Fibroblast of lung (primary cell): ENCODE data around the gene NCKAP5. TPM values are rescaled to one million over a fixed set of nuclear protein-coding genes. Genes with fewer than 3 reads are reported as not detected.

Source experiments
- DNase-seq, 2 donors: peaks; one replicate each; pipeline versions ENCODE4 v3.0.0 to v3.0.0-alpha.2; 2010; ENCODE audit warnings: low read depth in 2 of 2
- H2AFZ ChIP-seq: 2 replicates; pipeline ENCODE4 v1.5.1; 2012; ENCODE audit warnings: low read length, control low read depth, inconsistent platforms
- H3K27ac ChIP-seq: 2 replicates; pipeline ENCODE4 v1.5.1; 2011; ENCODE audit warnings: low read length, control low read depth; ENCODE audit not compliant: insufficient read depth
- H3K27me3 ChIP-seq: 2 replicates; pipeline ENCODE4 v1.5.1; 2011; ENCODE audit warnings: mild to moderate bottlenecking, low read length; ENCODE audit not compliant: control insufficient read depth, insufficient read depth
- H3K36me3 ChIP-seq: 2 replicates; pipeline ENCODE4 v1.5.1; 2011; ENCODE audit warnings: low read length; ENCODE audit not compliant: control insufficient read depth, insufficient read depth
- H3K4me1 ChIP-seq: 2 replicates; pipeline ENCODE4 v1.5.1; 2011; ENCODE audit warnings: low read length; ENCODE audit not compliant: control insufficient read depth, insufficient read depth; ENCODE audit errors: extremely low read depth
- H3K4me2 ChIP-seq: 2 replicates; pipeline ENCODE4 v1.5.1; 2011; ENCODE audit warnings: low read length, control low read depth; ENCODE audit not compliant: insufficient read depth; ENCODE audit errors: extremely low read depth
- H3K4me3 ChIP-seq, 4 experiments: fragments of 200-600 bp in 1 of 4; sonication (generic) in 1 of 4; replicated peaks in 1 of 4; 2 replicates each; pipeline ENCODE4 v1.5.1; 2011 to 2016; ENCODE audit warnings: low read length in 4 of 4, low read depth in 3 of 4, mild to moderate bottlenecking in 3 of 4, control low read depth in 2 of 4, inconsistent platforms in 1 of 4, mixed read lengths in 1 of 4; ENCODE audit not compliant: insufficient read depth in 1 of 4; ENCODE audit errors: control extremely low read depth in 1 of 4
- H3K79me2 ChIP-seq: 2 replicates; pipeline ENCODE4 v1.5.1; 2012; ENCODE audit warnings: mild to moderate bottlenecking, low read length, inconsistent platforms; ENCODE audit not compliant: control insufficient read depth, insufficient read depth
- H3K9ac ChIP-seq: 2 replicates; pipeline ENCODE4 v1.5.1; 2011; ENCODE audit warnings: mild to moderate bottlenecking, low read length, control low read depth; ENCODE audit not compliant: insufficient read depth
- H3K9me3 ChIP-seq: 2 replicates; pipeline ENCODE4 v1.5.1; 2012; ENCODE audit warnings: low read depth, low read length; ENCODE audit not compliant: control insufficient read depth, insufficient read depth
- H4K20me1 ChIP-seq: 2 replicates; pipeline ENCODE4 v1.5.1; 2011; ENCODE audit warnings: low read length; ENCODE audit not compliant: control insufficient read depth, insufficient read depth; ENCODE audit errors: extremely low read depth
- EZH2 ChIP-seq: IDR thresholded peaks from 2 replicates; pipeline ENCODE4 v1.5.1; 2012; ENCODE audit warnings: low read length, control low read depth, mild to moderate bottlenecking; ENCODE audit errors: missing control alignments
- polyA plus RNA-seq, 2 donors: library from polyadenylated mRNA; depleted of rRNA in 1 of 2; stranded (reverse) in 1 of 2; unstranded in 1 of 2; fragments of >200 nt; gene quantifications; 2 replicates each; pipeline ENCODE4 v1.2.1, GENCODE V29; 2011 to 2012; ENCODE audit warnings: missing spikeins in 1 of 2
- total RNA-seq: library from RNA; depleted of rRNA; stranded (reverse); fragments of >200 nt; gene quantifications from 2 replicates; pipeline ENCODE4 v1.2.1, GENCODE V29; 2014
- TF ChIP-seq, protein P1 (sequence below), 2 donors: IDR thresholded peaks in 1 of 2; conservative IDR thresholded peaks in 1 of 2; 1 replicate in 1 of 2; 2 replicates in 1 of 2; pipeline ENCODE4 v1.5.1; 2011 to 2012; ENCODE audit warnings: low read length in 2 of 2, control low read depth in 1 of 2, inconsistent platforms in 1 of 2, low read depth in 1 of 2, mild to moderate bottlenecking in 1 of 2

NCKAP5 gene
- total and polyA plus RNA-seq, 2 donors (not counting 1 experiment from before 2014, with no cell fraction given) = 2.6 to 6.2 TPM

DNA sequence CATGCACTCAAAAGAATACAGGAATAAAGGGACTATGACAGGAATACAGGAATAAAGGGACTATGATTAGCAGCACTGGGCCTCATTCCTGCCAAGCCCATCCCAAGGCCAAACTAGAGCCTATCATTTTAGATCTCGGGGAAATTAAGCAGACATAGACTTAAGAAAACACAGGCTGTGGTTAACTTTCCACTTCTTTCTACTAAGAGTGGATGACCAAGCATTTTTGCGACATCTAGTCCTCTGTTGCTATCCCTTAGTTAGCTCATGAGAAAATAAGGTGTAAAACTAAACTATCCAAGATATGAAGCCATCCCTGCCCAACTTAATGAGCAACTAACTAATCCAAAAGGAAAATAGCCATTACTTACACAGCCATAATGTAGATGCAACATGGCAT, 904.2 kb downstream of the NCKAP5 start:
- H4K20me1 ChIP-seq = no peaks in the 10 kb centered on the region
- no peak overlapping the region for H3K27ac ChIP-seq
- no peak overlapping the region for H2AFZ ChIP-seq
- no peak overlapping the region for H3K4me2 ChIP-seq
- no peaks in the 10 kb centered on the region for H3K27me3 ChIP-seq
- TF ChIP-seq, protein P1, sequence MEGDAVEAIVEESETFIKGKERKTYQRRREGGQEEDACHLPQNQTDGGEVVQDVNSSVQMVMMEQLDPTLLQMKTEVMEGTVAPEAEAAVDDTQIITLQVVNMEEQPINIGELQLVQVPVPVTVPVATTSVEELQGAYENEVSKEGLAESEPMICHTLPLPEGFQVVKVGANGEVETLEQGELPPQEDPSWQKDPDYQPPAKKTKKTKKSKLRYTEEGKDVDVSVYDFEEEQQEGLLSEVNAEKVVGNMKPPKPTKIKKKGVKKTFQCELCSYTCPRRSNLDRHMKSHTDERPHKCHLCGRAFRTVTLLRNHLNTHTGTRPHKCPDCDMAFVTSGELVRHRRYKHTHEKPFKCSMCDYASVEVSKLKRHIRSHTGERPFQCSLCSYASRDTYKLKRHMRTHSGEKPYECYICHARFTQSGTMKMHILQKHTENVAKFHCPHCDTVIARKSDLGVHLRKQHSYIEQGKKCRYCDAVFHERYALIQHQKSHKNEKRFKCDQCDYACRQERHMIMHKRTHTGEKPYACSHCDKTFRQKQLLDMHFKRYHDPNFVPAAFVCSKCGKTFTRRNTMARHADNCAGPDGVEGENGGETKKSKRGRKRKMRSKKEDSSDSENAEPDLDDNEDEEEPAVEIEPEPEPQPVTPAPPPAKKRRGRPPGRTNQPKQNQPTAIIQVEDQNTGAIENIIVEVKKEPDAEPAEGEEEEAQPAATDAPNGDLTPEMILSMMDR (conservative IDR thresholded peaks at IDR 0.05 in 1 of 2, IDR thresholded peaks at IDR 0.05 in 1 of 2; ENCODE audit: low read depth in 1 of 2, low read length in 2 of 2) = no peak
- TF ChIP-seq EZH2 = no peak
- no peaks in the 10 kb centered on the region for H3K9me3 ChIP-seq
- no peak overlapping the region for H3K4me3 ChIP-seq
- no peaks in the 10 kb centered on the region for H3K79me2 ChIP-seq
- H3K36me3 ChIP-seq = no peaks in the 10 kb centered on the region
- DNase-seq = peak in 1 of 2 donors; percentile 74
- no peak overlapping the region for H3K9ac ChIP-seq
- H3K4me1 ChIP-seq = peaks cover 2% of the 10 kb centered on the region

DNA sequence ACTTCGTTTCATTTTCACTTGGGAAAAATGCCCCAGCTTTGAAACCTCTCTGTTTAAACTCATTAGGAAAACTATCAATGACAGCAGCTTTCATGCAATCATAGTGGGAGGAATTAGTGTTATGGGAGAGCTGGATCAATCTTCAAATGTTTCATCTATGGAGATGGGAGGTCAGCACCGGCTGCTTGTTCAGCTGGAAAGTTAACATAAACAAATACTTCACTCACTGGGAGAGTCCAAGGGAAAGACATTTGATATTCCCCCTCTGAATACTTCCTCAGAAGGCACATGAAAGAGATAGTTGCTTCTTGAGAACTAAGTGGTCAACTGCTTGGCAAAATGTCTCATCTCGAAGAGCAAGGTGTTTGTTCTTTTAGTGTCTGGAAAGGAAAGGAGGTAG, 905.5 kb downstream of the NCKAP5 start:
- Histone ChIP-seq H4K20me1 (no peaks in the 10 kb centered on the region), H3K27me3 (no peaks in the 10 kb centered on the region), H2AFZ (no peak overlapping the region), H3K36me3 (no peaks in the 10 kb centered on the region), H3K4me2 (no peak overlapping the region), H3K4me3 (no peak overlapping the region), H3K9ac (no peak overlapping the region), H3K9me3 (no peaks in the 10 kb centered on the region), H3K27ac (no peak overlapping the region), H3K4me1 (no peaks in the 10 kb centered on the region), H3K79me2 (no peaks in the 10 kb centered on the region)
- TF ChIP-seq EZH2 = no peak
- TF ChIP-seq, protein P1 (conservative IDR thresholded peaks at IDR 0.05 in 1 of 2, IDR thresholded peaks at IDR 0.05 in 1 of 2; ENCODE audit: low read depth in 1 of 2, low read length in 2 of 2) = no peak
- DNase-seq = peak; percentile 63 to 73

DNA sequence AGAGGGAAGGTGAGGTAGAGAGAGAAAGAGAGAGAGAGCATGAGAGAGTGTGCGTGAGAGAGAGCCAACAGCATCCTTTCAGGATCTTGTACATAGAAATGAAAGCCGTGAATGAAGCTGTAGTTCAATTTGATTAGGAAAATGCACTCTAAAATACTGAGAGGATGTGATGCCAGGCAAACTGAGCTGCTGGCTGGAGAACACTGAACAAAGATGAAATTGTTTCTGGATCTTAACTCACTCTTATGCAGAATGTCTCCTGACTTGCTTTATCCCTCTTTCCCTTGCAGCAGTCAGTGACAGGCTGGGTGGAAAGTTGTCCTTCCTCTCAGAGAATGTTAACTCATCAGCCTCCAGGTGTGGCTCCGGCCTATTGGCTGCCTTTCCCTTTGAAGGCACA, 908.9 kb downstream of the NCKAP5 start:
- no peaks in the 10 kb centered on the region for H3K9me3 ChIP-seq
- no peak for TF ChIP-seq EZH2
- TF ChIP-seq, protein P1 (conservative IDR thresholded peaks at IDR 0.05 in 1 of 2, IDR thresholded peaks at IDR 0.05 in 1 of 2; ENCODE audit: low read depth in 1 of 2, low read length in 2 of 2) = no peak
- no peak for DNase-seq
- no peak overlapping the region for H3K9ac ChIP-seq
- H4K20me1 ChIP-seq = no peaks in the 10 kb centered on the region
- H3K27me3 ChIP-seq = no peaks in the 10 kb centered on the region
- no peak overlapping the region for H3K27ac ChIP-seq
- no peak overlapping the region for H3K4me3 ChIP-seq
- no peaks in the 10 kb centered on the region for H3K4me1 ChIP-seq
- H3K36me3 ChIP-seq = no peaks in the 10 kb centered on the region
- no peak overlapping the region for H3K4me2 ChIP-seq
- H3K79me2 ChIP-seq = no peaks in the 10 kb centered on the region
- H2AFZ ChIP-seq = no peak overlapping the region
